HepG2 (cell line): Measurements from ENCODE around the gene OS9. TPM values are rescaled to one million over a fixed set of nuclear protein-coding genes. Genes with fewer than 3 reads are reported as not detected.

Experiments used
- E2F2 ChIP-seq: sonication (generic); formaldehyde crosslinking; IDR thresholded peaks from 2 replicates; pipeline ENCODE4 v1.4.0; 2020; ENCODE audit warnings: missing genetic modification reagents, borderline replicate concordance
- FOXO4 ChIP-seq: sonication (generic); formaldehyde crosslinking; conservative IDR thresholded peaks from 2 replicates; pipeline ENCODE4 v1.8.1; 2023; ENCODE audit warnings: missing genetic modification reagents
- IKZF4 ChIP-seq: sonication (generic); formaldehyde crosslinking; IDR thresholded peaks from 2 replicates; pipeline ENCODE4 v1.5.1; 2020; ENCODE audit warnings: borderline replicate concordance, mild to moderate bottlenecking, low read depth, missing genetic modification reagents; ENCODE audit errors: not compliant biosample characterization
- PTBP1 ChIP-seq: fragments of 200-400 bp; formaldehyde crosslinking; IDR thresholded peaks from 2 replicates; pipeline ENCODE4 v1.6.1; 2018; ENCODE audit warnings: low read length, low read depth; ENCODE audit not compliant: poor library complexity, severe bottlenecking
- RARA ChIP-seq: IDR thresholded peaks from 2 replicates; pipeline ENCODE4 v1.6.1; 2016; ENCODE audit warnings: missing genetic modification reagents, missing compliant biosample characterization
- TRAFD1 ChIP-seq: sonication (generic); formaldehyde crosslinking; IDR thresholded peaks from 2 replicates; pipeline ENCODE4 v1.5.1; 2020; ENCODE audit warnings: missing genetic modification reagents, mild to moderate bottlenecking, borderline replicate concordance
- ZBTB20 ChIP-seq: sonication (generic); formaldehyde crosslinking; IDR thresholded peaks from 2 replicates; pipeline ENCODE4 v1.8.1; 2023; ENCODE audit warnings: missing genetic modification reagents, low read depth, mild to moderate bottlenecking, borderline replicate concordance
- ZBTB8A ChIP-seq: sonication (generic); formaldehyde crosslinking; IDR thresholded peaks from 2 replicates; pipeline ENCODE4 v1.4.0; 2020; ENCODE audit warnings: mild to moderate bottlenecking, low read depth, missing genetic modification reagents, borderline replicate concordance
- ZKSCAN8 ChIP-seq: IDR thresholded peaks from 2 replicates; pipeline ENCODE4 v1.6.1; 2016; ENCODE audit warnings: borderline replicate concordance, missing genetic modification reagents, missing compliant biosample characterization
- ZMYM3 ChIP-seq: sonication (generic); formaldehyde crosslinking; IDR thresholded peaks from 2 replicates; pipeline ENCODE4 v1.5.1; 2020; ENCODE audit warnings: mild to moderate bottlenecking, missing genetic modification reagents
- ZNF281 ChIP-seq: sonication (generic); formaldehyde crosslinking; IDR thresholded peaks from 2 replicates; pipeline ENCODE4 v1.4.0; 2020; ENCODE audit warnings: missing genetic modification reagents, borderline replicate concordance
- ZNF605 ChIP-seq: sonication (generic); formaldehyde crosslinking; IDR thresholded peaks from 2 replicates; pipeline ENCODE4 v1.8.0; 2022; ENCODE audit warnings: mild to moderate bottlenecking, missing genetic modification reagents
- ZNF782 ChIP-seq: sonication (generic); formaldehyde crosslinking; IDR thresholded peaks from 2 replicates; pipeline ENCODE4 v1.4.0; 2020; ENCODE audit warnings: missing genetic modification reagents, mild to moderate bottlenecking, borderline replicate concordance
- ZSCAN20 ChIP-seq: sonication (generic); formaldehyde crosslinking; IDR thresholded peaks from 2 replicates; pipeline ENCODE4 v1.4.0; 2020; ENCODE audit warnings: missing genetic modification reagents, mild to moderate bottlenecking, borderline replicate concordance
- polyA plus RNA-seq, 8 experiments: library from polyadenylated mRNA; depleted of rRNA in 3 of 8; stranded (reverse) in 7 of 8; unstranded in 1 of 8; fragments of >200 nt; fragmentation: Illumina TruSeq in 4 of 8; extraction: Trizol in 4 of 8; gene quantifications; 2 replicates each; pipeline versions ENCODE4 v1.2.1 to v1.2.3, GENCODE V29; 2011 to 2016; ENCODE audit warnings: low read depth in 4 of 8, missing spikeins in 1 of 8, mixed read lengths in 1 of 8; ENCODE audit not compliant: insufficient read depth in 1 of 8
- total RNA-seq, 5 experiments: library from RNA; depleted of rRNA; stranded (reverse); fragments of >200 nt; fragmentation: Illumina TruSeq; extraction: Trizol; gene quantifications; 2 replicates each; pipeline ENCODE4 v1.2.3, GENCODE V29; 2016; ENCODE audit warnings: low read depth in 1 of 5
- TF ChIP-seq, protein P1 (sequence below): sonication (generic); formaldehyde crosslinking; conservative IDR thresholded peaks from 2 replicates; pipeline ENCODE4 v1.4.0; 2020; ENCODE audit warnings: missing genetic modification reagents
- TF ChIP-seq, protein P2 (sequence below): sonication (generic); formaldehyde crosslinking; IDR thresholded peaks from 2 replicates; pipeline ENCODE4 v1.5.0; 2020; ENCODE audit warnings: missing genetic modification reagents

Gene OS9
- total and polyA plus RNA-seq, 2 of the 13 experiments (the other 11 are each of a cell fraction or from before 2014, with no cell fraction given): 156 to 206 TPM

DNA sequence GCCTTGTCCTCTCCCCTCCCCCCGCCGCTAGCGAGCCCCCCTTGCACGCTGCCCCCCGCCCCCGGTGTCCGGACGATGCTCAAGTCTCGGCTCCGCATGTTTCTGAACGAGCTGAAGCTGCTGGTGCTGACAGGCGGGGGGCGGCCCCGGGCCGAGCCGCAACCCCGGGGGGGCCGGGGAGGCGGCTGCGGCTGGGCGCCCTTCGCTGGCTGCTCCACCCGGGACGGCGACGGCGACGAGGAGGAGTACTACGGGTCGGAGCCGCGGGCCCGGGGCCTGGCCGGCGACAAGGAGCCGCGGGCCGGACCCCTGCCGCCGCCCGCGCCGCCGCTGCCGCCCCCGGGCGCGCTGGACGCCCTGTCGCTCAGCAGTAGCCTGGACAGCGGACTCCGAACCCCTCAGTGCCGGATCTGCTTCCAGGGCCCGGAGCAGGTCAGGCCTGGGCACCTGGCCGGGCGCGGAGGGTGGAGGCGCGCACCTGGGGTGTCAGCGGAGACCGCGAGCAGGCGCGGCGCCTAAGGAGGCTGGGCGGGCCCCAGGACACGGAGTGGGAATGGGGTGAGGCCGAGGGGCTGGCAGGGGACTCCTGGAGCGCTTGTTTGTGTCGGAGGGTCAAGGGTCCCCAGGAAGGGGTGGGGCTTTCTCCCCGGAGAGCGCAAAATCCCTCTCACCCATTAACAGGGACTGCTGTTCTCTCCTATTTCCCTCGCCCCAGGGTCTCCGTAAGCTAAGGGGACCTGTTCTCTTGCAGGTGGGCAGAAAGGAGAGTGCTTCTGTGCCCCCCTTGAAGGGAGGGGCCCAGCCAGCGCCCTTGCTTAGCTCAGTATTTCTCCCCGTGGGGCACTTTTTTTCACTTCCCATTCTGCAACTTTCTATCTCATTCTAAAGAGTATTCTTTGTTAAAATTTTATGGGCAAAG lies 61.8 kb downstream of the OS9 start (continued):
- 0 out of 2 replicates have a peak, but pooled peaks have one; percentile 25 for TF ChIP-seq RARA (CRISPR knock-in tag)
- peak; percentile 38; the same call in 1 of the 2 replicates for TF ChIP-seq ZNF605 (CRISPR knock-in tag)
- TF ChIP-seq ZKSCAN8 (CRISPR knock-in tag): no peak
- no peak for TF ChIP-seq PTBP1
- no peak for TF ChIP-seq ZNF782 (CRISPR knock-in tag)
- TF ChIP-seq E2F2 (CRISPR knock-in tag): no peak
- no peak for TF ChIP-seq ZBTB20 (CRISPR knock-in tag)
- TF ChIP-seq ZBTB8A (CRISPR knock-in tag): no peak
- no peak for TF ChIP-seq FOXO4 (CRISPR knock-in tag)
- TF ChIP-seq TRAFD1 (CRISPR knock-in tag): no peak
- TF ChIP-seq ZMYM3 (CRISPR knock-in tag): no peak
- no peak for TF ChIP-seq ZNF281 (CRISPR knock-in tag)
- TF ChIP-seq, protein P1, sequence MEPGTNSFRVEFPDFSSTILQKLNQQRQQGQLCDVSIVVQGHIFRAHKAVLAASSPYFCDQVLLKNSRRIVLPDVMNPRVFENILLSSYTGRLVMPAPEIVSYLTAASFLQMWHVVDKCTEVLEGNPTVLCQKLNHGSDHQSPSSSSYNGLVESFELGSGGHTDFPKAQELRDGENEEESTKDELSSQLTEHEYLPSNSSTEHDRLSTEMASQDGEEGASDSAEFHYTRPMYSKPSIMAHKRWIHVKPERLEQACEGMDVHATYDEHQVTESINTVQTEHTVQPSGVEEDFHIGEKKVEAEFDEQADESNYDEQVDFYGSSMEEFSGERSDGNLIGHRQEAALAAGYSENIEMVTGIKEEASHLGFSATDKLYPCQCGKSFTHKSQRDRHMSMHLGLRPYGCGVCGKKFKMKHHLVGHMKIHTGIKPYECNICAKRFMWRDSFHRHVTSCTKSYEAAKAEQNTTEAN (CRISPR knock-in tag): no peak; the same call in 1 of the 2 replicates
- 0 out of 2 replicates have a peak, but pooled peaks have one; percentile 44 for TF ChIP-seq ZSCAN20
- no peak for TF ChIP-seq IKZF4
- TF ChIP-seq, protein P2, sequence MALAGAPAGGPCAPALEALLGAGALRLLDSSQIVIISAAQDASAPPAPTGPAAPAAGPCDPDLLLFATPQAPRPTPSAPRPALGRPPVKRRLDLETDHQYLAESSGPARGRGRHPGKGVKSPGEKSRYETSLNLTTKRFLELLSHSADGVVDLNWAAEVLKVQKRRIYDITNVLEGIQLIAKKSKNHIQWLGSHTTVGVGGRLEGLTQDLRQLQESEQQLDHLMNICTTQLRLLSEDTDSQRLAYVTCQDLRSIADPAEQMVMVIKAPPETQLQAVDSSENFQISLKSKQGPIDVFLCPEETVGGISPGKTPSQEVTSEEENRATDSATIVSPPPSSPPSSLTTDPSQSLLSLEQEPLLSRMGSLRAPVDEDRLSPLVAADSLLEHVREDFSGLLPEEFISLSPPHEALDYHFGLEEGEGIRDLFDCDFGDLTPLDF: no peak
